ENCODE results near the gene MARK2.

- TF ChIP-seq CTCF (IDR thresholded peaks at IDR 0.05) = no peak
- TF ChIP-seq POLR2A (IDR thresholded peaks at IDR 0.05) = no peak
Measured at GRCh38 chr11:63813563-63814382, 25.1 kb upstream of the MARK2 start.

All from esophagus squamous epithelium (tissue), 4 donors.